NCI-H1694 (cell line): Measurements from ENCODE around the gene PRR7.
A peak's percentile ranks its signal among the peaks of the same experiment; 100 is the strongest.
"Not testable (repeated sequence)": the region's sequence is repeated elsewhere in the genome, so short reads cannot be mapped to it uniquely, and the experiment has no call there.

ENCODE experiments used
- DNase-seq: peaks from one replicate; lab custom pipeline; 2025; lab: John Stamatoyannopoulos, UW

Gene PRR7, protein sequence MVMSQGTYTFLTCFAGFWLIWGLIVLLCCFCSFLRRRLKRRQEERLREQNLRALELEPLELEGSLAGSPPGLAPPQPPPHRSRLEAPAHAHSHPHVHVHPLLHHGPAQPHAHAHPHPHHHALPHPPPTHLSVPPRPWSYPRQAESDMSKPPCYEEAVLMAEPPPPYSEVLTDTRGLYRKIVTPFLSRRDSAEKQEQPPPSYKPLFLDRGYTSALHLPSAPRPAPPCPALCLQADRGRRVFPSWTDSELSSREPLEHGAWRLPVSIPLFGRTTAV

DNA sequence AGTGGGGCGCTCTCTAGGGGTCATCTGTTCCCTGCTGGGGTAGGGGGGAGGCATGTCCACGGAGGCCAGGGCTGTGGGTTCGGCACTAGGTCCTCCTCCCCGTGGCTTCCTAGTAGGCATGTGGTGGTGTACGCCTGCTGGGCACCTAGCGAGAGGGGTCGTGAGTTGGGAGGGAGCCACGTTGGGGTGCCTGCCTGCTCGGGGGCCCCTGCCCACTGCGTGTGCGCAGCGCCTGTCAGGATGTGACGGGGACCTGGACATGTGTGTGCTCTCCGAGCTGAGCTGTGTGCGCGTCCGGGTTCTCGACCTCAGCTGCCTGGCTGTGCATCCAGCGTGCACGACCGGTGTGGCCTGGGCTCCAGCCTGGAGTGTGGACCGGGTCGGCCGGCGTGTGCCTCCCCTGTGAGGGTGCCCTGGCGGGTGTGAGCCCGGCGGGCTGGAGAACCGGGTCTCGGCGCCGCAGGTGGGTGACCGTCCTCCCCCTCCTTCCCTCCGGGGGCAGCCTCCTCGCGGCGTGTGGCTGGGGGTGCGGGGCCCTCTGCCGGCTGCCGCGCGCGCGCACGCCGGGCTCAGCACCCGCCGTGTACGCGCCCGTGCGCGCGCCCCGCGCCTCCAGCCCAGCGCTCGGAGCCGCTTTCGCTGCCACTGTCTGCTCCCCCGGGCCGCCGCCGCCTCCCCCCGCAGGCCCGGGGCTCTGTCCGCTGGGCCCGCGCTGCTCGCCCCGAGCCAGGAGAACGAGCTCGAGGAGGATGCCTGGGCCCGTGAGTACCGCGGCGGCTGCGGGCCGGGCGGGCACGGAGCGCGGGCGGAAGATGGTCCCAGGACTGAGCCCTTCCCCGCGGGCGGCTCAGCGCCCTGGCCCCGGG, at the start of gene PRR7:
Gene PRR7 (plus strand): TSS at position 615 of the 866 bp plus-strand sequence. CDS start 8,254 bp downstream, outside the sequence.
- no peak for DNase-seq

DNA sequence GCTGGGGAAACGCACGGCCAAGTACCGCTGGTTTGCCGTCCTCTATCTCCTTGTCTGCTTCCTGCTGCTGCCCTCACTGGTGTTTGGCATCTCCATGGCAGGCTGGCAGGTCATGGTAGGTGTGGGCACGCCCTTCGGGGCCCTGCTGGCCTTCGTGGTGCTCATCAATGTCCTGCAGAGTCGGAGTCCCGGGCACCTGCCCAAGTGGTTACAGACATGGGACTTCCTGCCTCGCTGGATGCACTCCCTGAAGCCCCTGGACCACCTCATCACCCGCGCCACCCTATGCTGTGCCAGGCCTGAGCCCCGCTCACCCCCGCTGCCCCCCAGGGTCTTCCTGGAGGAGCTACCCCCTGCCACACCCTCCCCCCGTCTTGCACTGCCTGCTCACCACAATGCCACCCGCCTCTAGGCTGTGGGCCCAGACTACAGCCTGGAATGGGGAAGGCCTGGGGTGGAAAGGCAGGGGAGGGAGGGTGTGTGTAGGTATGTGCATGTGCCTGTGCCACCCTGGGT, 48.7 kb upstream of the PRR7 start:
- no peak for DNase-seq

DNA sequence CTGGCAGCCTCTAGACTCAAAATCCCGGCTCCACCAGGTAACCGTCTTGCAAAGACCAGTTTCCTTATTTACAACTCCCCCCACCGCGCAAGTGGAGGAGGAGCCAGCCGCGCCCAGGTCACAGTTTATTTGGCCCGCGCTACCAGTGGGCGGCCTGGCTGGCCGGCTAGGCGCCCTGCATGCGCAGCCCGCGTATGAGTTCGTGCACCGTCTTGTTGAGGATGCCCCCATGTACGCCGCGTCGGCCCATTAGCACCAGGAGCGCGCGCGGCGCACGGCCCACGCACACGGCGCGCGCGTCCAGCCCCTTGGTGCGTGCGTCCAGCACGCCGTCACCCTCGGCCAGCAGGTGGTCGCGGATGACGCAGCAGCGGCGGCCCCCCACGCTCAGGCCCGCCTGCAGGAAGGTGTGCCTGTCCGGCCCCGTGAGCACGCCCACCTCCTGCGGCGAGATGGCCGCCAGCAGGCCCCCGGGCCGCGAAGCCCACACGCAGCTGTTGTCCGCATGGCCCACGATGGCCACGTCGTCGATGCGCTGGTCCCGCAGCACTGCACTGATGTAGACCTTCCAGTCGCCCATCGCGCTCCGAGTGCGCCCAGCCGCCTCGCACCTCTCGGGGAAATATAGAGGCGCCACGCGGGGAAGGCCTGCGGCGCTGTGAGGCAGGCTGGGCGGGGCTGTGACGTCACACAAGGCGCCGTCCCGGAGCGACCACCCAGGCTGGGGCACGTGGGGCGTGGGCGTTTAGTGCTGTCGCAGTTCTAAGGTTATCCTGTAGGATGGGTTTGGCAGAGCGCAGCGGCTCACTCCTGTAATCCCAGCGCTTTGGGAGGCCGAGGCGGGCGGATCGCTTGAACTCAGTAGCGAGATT, 46.4 kb upstream of the PRR7 start, which contains the start of gene PFN3:
Gene PFN3 (minus strand): TSS at position 665 of the 872 bp plus-strand sequence. CDS start 85 bp downstream, at position 580.
- no peak for DNase-seq

DNA sequence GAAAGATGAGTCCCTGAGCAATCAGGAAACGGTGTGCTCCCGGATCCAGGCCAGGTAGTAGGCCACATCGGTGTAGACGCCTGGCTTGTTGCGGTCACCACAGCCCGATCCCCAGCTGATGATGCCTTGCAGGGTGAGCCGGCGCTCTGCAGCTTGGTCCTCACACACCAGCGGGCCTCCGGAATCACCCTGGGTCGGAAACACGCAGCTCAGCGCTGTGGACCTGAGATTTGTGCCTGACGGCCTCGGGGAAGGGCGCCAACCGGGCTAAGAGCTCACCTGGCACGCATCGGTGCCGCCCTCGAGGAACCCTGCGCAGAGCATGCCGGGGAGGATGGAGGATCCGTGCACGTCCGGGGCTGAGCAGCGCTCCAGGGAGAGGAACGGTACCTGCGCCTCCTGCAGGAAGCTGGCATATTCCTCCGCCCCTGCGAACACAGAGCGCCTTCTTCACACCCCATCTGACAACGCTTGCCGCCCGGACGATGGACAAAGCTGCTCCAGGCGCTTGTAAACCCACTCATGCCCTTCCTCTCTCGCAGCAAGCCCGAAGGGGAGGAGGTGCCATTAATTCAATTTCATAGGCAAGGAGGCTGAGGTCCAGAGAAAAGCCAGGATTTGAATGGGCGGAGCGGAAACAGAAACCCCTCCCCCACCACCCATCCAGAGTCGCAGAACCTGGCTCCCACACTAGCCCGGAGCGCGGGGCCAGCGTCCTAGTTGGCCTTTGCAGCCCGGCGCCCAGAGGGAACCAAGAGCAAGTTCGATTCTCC, 44.2 kb upstream of the PRR7 start:
- peak; percentile 24 for DNase-seq

DNA sequence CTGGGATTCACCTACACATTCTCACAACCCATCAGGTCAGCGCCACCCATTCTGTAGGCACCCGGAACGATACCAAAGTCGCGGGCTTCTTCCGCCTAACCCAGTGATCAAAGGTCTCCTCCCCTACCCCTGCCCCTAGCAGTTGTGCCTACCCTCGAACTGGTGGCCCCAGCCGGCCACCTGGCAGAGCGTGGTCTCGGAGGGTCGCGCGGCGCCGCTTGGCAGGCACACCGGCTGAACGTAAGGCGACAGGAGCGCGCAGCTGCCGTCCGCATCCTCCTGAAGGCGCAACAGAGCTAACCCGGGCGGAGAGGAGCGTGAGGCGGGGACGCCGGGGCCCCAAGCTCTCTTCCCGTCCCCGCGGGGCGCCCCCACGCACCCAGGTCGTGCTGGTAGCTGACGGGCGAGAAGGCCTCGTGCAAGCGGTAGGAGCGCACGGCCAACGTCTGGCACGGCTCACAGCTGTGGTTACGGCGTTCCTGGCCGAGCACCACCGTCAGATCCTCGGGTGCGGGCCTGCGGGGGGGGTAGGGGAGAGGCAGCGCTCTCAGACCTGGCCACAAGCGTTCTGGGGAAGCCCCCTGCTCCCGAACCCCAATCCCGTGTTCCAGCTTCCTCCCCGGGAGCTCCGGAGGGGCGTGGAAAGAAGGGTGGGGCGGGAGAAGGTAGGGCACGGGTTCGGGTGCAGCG, 43.4 kb upstream of the PRR7 start:
- no peak for DNase-seq

DNA sequence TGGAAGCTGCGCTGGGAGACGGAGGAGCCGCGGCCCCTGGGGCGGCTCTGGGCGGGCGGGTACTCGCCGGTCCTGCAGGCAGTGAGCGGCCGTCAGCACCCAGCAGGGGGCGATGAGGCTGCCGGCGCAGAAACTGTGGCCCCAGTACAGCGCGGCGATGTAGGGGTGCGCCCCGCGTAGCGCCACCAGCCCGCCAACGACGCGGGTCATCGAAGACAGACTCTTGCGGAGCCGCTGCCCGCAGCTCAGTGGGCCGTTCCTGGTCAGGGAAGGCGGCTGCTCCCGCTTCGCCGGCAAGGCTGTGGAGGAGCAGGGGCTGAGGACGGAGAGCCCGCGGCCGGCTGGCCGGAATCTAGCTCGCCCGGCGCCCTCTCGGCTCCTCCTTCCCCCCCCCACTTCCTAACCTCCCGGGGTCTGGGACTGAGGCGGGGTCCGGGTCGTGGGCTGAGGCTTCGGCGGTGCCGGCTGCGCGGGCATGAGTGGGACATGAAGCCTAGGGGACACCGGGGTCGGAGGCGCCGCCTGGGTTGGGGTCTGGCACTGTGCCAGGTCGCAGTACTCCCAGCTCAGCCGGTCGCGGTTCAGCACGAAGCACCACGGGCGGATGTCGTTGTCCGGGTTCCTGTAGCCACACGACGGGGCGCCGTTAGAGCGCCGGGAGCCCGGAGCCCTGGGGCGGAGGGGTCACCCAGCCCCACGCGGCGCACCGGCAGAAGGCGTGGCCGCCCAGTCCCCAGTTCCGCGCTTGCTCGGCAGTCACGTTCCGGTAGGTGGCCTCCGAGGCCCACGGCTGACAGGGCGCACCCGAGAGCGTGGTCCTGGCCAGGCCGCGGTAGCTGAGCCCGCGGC, 42.6 kb upstream of the PRR7 start:
- DNase-seq, result peak; percentile 38

DNA sequence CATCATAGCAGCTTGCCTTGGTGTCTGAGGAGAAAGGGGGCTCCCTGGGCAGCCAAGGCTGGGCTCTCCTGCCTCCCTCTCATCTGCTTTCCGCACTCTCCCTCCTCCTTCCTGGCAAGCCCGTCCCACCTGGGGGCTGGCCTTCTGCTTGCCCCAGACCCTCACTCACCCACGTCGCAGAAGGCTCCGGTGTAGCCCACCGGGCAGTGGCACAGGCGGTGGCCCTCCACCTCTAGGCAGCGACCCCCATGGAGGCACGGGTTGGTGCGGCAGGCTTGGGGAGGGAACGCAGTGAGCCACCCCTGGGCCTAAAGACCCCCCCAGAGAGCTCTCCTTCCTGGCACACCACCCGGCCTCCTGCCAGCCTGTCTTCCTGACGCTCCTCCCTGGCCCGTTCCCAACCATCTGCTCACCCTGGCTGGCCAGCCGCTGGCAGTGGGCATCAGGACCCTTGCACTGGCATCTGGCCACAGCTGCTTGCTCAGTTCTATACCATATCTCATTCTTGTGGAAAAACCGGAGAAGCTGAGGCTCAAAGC, 41.9 kb upstream of the PRR7 start:
- DNase-seq, result no peak

DNA sequence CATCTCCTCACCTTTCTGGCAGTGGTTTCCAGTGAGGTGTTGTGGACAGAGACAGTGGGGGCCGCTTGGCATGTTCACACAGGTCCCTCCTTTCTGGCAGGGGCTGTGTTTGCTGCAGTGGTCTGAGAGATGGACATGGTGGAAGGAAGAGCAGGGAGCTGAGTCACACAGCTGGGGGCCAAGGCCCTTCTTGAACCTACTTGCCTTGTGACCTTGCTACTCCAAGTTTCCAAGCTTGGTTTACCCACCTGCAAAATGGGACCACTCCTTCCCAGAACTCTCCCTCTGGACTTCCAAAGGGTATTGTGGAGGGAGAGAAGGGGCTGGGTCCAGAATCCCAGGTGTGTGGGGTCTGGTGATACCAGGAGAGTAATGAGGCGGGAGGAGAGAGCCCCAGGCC, 41.3 kb upstream of the PRR7 start:
- no peak for DNase-seq

DNA sequence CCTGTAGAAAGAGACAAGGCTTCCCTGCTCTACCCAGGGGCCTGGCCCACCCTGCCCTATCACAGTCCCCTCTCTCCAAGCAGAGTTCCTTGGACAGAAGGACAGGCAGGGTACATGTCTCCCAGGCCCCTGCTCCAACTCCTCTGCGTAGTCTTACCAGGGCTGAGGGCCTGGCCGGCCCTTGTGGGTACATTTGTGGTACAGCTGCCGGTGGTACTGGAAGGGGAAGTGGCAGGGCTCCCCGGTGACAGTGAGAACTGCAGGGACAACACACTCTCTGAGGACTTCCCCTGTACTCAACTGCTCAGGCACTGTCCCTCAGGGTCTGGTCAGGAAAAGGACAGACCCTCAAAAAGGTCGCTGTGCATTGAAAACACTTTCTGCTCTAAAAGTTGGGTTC, 40.8 kb upstream of the PRR7 start:
- no peak for DNase-seq

DNA sequence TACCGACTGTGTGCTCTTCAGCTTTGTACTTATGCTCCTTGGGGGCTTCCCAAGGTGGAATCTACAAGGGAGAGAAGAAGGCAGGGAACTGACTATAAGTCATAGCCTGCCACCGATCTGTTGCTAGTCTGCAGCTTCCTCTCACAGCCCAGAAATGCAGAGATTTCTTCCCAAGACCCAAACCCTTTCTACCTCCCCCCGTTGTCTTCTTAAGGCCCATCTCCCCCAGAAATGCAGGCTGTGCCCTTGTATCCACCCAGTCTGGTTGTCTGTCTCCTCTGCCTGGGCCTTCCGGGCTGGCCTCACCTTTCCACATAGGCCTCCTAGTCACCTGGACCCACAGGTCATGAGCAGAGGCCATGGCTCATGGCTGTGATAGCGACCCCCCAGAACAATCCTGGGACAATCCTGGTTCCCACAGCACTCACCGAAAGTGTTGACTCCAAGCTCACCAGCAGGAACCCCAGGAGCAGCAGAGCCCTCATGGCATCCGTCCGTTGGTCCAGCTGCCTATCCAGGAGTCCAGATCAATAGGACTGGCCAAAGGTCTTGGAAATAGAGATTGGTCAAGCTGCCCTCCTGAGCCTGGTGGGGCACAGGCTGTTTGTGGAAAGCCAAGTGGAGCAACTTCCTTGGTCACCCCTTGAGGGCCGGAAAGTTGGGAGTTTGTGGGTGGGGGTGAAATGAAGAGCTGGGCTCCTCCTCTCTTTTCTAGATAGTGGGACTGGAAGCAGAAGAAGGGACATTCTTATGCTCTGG, 37.4 kb upstream of the PRR7 start, which contains the start of gene F12:
Gene F12 (minus strand): TSS at position 522 of the 759 bp plus-strand sequence. CDS start 37 bp downstream, at position 485.
- DNase-seq, result no peak

DNA sequence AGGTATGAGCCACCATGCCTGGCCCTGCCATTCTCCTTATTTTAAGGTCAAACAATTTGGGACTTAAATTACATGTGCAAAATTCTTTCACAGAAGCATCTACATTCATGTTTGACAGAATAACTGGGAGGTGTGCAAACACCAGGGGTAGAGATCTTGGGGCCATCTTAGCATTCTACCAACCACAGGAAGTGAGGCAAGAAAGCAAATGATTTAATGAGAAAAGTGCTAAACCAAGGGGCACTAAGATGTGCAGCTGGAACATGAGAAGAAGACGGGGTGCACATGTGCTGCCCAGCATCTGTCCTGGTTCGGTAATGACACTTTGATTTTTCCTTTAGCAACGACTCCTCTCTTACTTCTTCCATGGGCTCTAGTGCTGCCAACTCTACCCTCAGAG, 36.0 kb upstream of the PRR7 start:
- DNase-seq, result no peak

DNA sequence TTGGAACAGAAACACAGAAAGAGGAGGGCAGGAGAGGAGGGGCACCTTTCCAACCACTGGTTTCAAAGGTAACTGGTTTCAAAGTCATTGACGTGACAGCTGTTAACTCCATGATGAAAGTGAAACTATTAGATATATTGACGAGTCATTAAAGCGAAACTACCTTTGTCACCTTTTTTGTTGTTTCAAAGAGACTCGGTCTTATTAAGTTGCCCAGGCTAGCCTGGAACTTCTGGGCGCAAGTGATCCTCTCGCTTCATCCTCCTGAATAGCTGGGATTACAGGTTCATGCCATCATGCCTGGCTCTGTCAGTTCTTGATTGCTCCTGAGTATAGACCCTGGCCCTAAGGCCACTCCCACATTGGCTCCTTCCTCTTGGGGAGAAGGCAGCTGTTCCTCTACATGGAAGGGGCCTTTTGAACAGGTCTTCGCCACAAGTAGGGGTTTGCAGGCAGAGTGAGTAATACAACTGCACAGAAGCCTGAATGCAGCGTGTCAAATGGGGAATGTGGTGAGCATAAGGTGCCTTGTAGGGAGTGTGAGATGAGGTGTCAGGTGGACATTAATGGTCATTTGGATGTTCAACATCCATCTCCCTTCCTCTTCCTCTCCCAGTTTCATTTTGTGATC, 33.9 kb upstream of the PRR7 start:
- no peak for DNase-seq

DNA sequence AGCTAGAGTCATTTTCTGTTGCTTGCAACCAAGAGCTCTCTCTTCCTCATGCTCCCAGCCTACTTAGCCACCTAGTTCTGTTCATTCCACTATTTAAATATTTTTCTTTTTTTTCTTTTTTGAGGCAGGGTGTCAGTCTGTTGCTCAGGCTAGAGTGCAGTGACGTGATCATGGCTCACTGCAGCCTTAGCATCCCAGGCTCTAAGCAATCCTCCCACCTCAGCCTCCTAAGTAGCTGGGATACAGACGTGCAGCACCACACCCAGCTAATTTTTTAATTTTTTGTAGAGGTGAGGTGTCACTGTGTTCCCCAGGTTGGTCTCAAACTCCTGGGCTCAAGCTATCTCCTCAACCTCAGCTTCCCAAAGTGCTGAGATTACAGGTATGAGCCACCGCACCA, 32.1 kb upstream of the PRR7 start:
- DNase-seq, result no peak

DNA sequence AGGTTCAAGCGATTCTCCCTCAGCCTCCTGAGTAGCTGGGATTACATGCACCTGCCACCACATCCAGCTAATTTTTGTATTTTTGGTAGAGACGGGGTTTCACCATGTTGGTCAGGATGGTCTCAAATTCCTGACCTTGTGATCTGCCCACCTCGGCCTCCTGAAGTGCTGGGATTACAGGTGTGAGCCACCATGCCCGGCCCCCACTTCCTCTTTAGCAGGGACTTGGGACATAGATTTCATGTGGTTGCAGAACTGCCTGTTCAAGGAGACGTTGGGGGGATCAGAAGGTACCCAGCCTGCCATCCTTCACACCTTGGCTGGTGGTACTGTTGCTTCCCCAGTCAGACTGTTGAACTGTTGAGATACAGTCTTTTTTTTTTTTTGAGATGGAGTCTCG, 29.5 kb upstream of the PRR7 start:
- DNase-seq, result not testable (repeated sequence)

DNA sequence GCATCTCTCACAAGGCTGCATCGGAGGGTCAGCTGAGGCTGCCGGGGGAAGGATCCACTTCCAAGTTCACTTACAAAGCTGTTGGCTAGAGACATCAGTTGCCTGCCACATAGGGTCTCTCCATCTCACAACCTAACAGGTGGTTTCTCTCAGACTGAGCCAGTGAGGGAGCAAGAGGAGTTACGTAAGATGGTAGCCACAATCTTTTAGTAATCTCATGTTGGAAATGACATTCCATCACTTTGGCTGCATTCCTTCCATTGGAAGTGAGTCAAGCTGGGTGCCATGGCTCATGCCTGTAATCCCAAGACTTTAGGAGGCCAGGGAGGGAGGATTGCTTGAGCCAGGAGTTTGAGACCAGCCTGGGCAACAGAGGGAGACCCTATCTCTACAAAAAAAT, 27.6 kb upstream of the PRR7 start:
- no peak for DNase-seq

DNA sequence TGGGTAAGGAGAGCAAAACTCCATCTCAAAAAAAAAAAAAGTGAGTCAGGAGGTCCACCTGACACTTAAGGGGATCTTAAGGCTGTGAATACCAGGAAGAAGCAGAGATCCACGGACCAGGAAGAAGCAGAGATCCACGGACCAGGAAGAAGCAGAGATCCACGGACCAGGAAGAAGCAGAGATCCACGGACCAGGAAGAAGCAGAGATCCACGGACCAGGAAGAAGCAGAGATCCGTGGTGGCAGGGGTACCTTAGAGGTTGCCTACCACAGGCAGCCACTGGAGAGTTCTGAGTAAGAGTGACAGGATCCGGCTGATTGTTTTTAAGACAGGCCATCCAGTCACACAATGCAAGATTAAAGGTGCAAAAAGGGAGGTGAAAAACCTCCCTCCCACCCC, 26.1 kb upstream of the PRR7 start:
- not testable (repeated sequence) for DNase-seq

DNA sequence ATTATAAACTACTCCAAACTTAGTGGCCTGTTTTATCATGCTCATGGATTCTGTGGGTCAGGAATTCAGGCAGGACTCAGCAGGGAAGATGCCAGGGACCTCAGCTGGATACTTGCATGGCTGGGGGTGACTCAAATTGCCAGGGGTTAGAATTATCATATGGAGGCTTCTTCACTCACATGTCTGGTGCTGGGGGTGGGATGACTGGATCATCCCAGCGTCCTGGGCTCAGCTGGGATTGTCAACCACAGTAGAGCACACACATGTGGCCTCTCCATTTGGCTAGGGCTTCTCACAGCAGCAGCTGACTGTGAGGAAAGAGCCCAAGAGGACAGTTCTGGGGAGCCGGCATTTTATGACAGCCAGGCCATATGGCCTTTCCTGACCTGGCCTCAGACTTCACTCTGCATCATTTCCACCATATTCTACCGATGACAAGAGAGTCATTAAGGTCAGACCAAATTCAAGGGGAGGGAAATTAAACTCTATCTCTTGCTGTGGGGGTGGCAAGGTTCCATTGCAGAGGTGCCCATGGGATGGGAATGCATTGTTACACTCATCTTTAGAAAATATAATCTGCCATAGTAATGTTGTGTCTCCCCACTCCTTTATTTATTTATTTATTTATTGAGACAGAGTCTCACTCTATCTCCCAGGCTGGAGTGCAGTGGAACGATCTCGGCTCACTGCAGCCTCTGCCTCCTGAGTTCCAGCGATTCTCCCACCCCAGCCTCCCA, 25.4 kb upstream of the PRR7 start:
- DNase-seq, result no peak
